GM13976 (cell line): Measurements from ENCODE around the gene SLC6A19.

Source experiments
- DNase-seq: peaks from one replicate; pipeline ENCODE4 v3.0.0; 2012; ENCODE audit warnings: low spot score
- in situ Hi-C: fragments of 300-500 bp; cut with MboI; formaldehyde crosslinking; loops from one replicate; pipeline ENCODE4 v1.12.0; 2022; ENCODE audit warnings: low sequenced_read_pairs, mixed read lengths, inconsistent platforms; ENCODE audit not compliant: unreplicated experiment
- TF ChIP-seq, protein P1 (sequence below): IDR thresholded peaks from 2 replicates; pipeline ENCODE4 v1.5.1; 2012; ENCODE audit warnings: borderline replicate concordance, mild to moderate bottlenecking; ENCODE audit not compliant: insufficient read depth; ENCODE audit errors: extremely low read depth, missing control alignments, control extremely low read depth

SLC6A19 gene

DNA sequence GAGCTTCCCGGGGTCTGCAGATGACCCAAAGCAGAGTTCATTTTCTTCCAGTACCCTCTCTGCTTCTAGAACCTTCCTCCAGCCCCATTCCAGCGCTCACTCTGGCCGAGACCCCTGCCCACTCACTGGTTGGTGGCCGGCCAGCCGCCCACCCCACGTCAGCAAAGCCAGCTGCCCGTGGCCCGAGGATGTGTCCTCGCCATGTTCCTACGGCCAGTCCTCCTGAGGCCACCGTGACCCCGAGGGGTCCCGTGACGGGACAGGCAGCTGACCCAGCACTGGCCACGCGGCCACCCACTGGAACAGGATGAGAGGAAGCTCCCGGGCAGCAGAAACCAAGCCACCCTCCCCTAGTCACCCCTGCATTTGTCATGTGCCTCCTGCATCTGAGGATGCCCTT, 39.1 kb upstream of the SLC6A19 start:
- in situ Hi-C loops = no loop called here

GRCh38 chr5:1162751-1163150, 38.6 kb upstream of the SLC6A19 start:
- DNase-seq = no peak
- in situ Hi-C loops = no loop called here
- TF ChIP-seq, protein P1, sequence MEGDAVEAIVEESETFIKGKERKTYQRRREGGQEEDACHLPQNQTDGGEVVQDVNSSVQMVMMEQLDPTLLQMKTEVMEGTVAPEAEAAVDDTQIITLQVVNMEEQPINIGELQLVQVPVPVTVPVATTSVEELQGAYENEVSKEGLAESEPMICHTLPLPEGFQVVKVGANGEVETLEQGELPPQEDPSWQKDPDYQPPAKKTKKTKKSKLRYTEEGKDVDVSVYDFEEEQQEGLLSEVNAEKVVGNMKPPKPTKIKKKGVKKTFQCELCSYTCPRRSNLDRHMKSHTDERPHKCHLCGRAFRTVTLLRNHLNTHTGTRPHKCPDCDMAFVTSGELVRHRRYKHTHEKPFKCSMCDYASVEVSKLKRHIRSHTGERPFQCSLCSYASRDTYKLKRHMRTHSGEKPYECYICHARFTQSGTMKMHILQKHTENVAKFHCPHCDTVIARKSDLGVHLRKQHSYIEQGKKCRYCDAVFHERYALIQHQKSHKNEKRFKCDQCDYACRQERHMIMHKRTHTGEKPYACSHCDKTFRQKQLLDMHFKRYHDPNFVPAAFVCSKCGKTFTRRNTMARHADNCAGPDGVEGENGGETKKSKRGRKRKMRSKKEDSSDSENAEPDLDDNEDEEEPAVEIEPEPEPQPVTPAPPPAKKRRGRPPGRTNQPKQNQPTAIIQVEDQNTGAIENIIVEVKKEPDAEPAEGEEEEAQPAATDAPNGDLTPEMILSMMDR = no peak

More for the DNA sequence above, 39.1 kb upstream of the SLC6A19 start:
- TF ChIP-seq, protein P1 = no peak
- DNase-seq = no peak

DNA sequence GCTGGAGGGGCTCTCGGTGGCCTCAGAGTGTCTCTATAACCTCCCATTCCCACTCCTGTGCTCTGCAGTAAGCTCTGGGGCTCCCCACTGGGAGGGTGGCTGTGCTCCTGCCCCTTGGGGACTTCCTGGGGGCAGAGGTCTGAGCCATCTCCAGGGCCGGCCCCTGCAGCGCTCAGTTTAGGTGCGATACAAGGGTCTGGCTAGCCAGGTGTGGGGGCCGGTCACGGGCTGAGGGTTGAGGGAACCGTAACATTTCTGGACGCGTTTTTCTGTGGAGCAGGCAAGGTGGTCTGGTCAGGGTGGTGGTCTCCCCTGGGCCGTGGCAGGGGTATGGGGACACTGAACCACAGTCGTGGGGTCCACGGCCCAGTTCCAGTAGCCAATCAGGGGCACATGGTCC, 38.0 kb upstream of the SLC6A19 start:
- in situ Hi-C loops = no loop called here
- TF ChIP-seq, protein P1 = no peak
- no peak for DNase-seq

DNA sequence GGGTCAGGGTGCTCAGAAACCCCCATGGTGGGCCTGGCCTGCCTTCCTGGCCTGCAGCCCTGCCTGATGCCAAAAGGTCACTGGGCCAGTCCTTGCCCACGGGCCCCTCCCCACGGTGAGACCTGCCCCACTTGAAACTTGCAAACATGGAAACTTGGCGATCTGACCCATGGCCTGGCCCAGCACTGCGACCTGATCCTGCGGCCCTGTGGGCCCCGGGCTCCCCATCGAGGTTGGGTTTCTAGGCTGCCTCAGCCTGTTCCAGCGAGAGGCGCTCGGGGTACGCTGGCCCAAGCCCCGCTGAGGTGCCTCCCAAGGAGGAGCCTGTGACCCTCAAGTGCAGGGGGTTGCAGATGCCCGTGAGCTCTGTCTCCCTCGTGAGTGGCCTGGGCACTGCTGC, 37.5 kb upstream of the SLC6A19 start:
- TF ChIP-seq, protein P1 = no peak
- no peak for DNase-seq
- in situ Hi-C loops = no loop called here

GRCh38 chr5:1164696-1165630, 36.4 kb upstream of the SLC6A19 start:
- DNase-seq = no peak
- in situ Hi-C loops = no loop called here
- TF ChIP-seq, protein P1 = no peak

- in situ Hi-C loops = no loop called here
- DNase-seq = no peak
- TF ChIP-seq, protein P1 = no peak
These were observed 35.5 kb upstream of the SLC6A19 start for GRCh38 chr5:1165864-1166263.
